ENCODE results near the gene IL2RA. TPM values are rescaled to one million over a fixed set of nuclear protein-coding genes. Genes with fewer than 3 reads are reported as not detected.

IL2RA gene
- total and polyA plus RNA-seq, 9 of the 15 experiments (the other 6 are each of a cell fraction or from before 2014, with no cell fraction given): 0.95 TPM; not detected in 8

- TF ChIP-seq MAZ (CRISPR knock-in tag; conservative IDR thresholded peaks at IDR 0.05 in 1 of 2, IDR thresholded peaks at IDR 0.05 in 1 of 2) (0 out of 4 replicates have a peak, but pooled peaks of 1 of the 2 experiments have one; percentile 44), C11orf30 (IDR thresholded peaks at IDR 0.05; ENCODE audit: low read depth) (no peak), CSDE1 (IDR thresholded peaks at IDR 0.05) (no peak), HMG20A (CRISPR knock-in tag; conservative IDR thresholded peaks at IDR 0.05) (no peak), SMAD4 (CRISPR knock-in tag; conservative IDR thresholded peaks at IDR 0.05) (0 out of 2 replicates have a peak, but pooled peaks have one; percentile 35), ZNF551 (CRISPR knock-in tag; IDR thresholded peaks at IDR 0.05) (no peak), PBX2 (CRISPR knock-in tag; IDR thresholded peaks at IDR 0.05; ENCODE audit: low read depth) (no peak), PBX2 (tag; conservative IDR thresholded peaks at IDR 0.05; ENCODE audit: low read depth) (no peak), RNF219 (CRISPR knock-in tag; IDR thresholded peaks at IDR 0.05) (no peak), KDM1A (IDR thresholded peaks at IDR 0.05) (no peak), ZNF511 (CRISPR knock-in tag; IDR thresholded peaks at IDR 0.05) (0 out of 2 replicates have a peak, but pooled peaks have one; percentile 29), ZEB2 (IDR thresholded peaks at IDR 0.05) (no peak), PHB (CRISPR knock-in tag; IDR thresholded peaks at IDR 0.05) (no peak), COPS2 (conservative IDR thresholded peaks at IDR 0.05) (no peak), TARDBP (IDR thresholded peaks at IDR 0.05) (0 out of 2 replicates have a peak, but pooled peaks have one; percentile 15)
- TF ChIP-seq, protein P1, sequence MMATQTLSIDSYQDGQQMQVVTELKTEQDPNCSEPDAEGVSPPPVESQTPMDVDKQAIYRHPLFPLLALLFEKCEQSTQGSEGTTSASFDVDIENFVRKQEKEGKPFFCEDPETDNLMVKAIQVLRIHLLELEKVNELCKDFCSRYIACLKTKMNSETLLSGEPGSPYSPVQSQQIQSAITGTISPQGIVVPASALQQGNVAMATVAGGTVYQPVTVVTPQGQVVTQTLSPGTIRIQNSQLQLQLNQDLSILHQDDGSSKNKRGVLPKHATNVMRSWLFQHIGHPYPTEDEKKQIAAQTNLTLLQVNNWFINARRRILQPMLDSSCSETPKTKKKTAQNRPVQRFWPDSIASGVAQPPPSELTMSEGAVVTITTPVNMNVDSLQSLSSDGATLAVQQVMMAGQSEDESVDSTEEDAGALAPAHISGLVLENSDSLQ (IDR thresholded peaks at IDR 0.05): peak; percentile 35; the same call in 1 of the 2 replicates
- TF ChIP-seq, protein P2, sequence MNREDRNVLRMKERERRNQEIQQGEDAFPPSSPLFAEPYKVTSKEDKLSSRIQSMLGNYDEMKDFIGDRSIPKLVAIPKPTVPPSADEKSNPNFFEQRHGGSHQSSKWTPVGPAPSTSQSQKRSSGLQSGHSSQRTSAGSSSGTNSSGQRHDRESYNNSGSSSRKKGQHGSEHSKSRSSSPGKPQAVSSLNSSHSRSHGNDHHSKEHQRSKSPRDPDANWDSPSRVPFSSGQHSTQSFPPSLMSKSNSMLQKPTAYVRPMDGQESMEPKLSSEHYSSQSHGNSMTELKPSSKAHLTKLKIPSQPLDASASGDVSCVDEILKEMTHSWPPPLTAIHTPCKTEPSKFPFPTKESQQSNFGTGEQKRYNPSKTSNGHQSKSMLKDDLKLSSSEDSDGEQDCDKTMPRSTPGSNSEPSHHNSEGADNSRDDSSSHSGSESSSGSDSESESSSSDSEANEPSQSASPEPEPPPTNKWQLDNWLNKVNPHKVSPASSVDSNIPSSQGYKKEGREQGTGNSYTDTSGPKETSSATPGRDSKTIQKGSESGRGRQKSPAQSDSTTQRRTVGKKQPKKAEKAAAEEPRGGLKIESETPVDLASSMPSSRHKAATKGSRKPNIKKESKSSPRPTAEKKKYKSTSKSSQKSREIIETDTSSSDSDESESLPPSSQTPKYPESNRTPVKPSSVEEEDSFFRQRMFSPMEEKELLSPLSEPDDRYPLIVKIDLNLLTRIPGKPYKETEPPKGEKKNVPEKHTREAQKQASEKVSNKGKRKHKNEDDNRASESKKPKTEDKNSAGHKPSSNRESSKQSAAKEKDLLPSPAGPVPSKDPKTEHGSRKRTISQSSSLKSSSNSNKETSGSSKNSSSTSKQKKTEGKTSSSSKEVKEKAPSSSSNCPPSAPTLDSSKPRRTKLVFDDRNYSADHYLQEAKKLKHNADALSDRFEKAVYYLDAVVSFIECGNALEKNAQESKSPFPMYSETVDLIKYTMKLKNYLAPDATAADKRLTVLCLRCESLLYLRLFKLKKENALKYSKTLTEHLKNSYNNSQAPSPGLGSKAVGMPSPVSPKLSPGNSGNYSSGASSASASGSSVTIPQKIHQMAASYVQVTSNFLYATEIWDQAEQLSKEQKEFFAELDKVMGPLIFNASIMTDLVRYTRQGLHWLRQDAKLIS (CRISPR knock-in tag; IDR thresholded peaks at IDR 0.05): 0 out of 2 replicates have a peak, but pooled peaks have one; percentile 47
Observed at GRCh38 chr10:6086375-6087233, 24.4 kb upstream of the IL2RA start (continued).
